Renal cortical epithelial cell (primary cell): ENCODE results near the gene DUSP9. TPM values are rescaled to one million over a fixed set of nuclear protein-coding genes. Genes with fewer than 3 reads are reported as not detected.

ENCODE experiments used
- DNase-seq: peaks from one replicate; pipeline ENCODE4 v3.0.0-alpha.2; 2011; ENCODE audit warnings: low read depth
- total RNA-seq: library from RNA; depleted of rRNA; stranded (reverse); fragments of >200 nt; gene quantifications from 2 replicates; pipeline ENCODE4 v1.2.3, GENCODE V29; 2014

The DUSP9 gene
- total RNA-seq, 1 donor from 2014 or later: 1.1 TPM

- DNase-seq: no peak
Measured at GRCh38 chrX:153647461-153648357, 706 bp downstream of the DUSP9 start.

GRCh38 chrX:153648358-153649177, 1.6 kb downstream of the DUSP9 start:
- no peak for DNase-seq

DNA sequence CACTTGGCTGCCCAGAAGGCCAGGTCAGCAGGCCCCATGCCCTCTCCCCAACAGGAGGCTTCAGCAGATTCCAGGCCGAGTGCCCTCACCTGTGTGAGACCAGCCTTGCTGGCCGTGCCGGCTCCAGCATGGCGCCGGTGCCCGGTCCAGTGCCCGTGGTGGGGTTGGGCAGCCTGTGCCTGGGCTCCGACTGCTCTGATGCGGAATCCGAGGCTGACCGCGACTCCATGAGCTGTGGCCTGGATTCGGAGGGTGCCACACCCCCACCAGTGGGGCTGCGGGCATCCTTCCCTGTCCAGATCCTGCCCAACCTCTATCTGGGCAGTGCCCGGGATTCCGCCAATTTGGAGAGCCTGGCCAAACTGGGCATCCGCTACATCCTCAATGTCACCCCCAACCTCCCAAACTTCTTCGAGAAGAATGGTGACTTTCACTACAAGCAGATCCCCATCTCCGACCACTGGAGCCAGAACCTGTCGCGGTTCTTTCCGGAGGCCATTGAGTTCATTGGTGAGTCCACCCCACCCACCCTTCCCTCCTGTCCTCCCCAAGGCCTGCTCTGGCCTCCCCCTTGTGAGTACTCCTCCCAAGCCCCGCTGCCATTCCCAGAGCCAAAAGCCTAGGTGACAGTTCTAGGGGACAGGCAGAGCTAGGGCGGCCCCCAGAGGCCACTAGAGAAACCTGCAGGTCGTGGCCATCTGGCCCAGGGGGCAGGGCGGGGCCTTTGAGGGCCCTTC, 2.3 kb downstream of the DUSP9 start:
- no peak for DNase-seq

GRCh38 chrX:153649915-153650782, 3.1 kb downstream of the DUSP9 start:
- no peak for DNase-seq

DNA sequence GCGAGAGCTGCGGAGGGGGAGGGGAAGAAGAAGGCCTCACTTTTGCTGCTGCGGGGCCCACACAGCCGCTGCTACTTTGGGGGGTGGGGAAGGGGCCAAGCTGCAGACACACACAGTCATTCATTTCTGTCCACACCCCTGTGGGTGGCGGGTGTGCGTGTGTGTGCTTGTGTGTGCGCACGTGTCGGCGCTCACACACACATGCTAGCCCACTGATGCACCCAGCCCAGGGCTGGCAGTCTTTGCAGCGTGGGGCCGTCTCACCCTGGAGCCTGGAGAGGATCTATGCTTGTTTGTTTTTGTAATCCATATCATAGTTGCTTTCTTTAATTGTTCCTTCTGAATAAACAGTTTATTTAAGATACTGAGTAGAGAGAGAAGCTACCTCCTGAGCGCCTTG, 4.0 kb downstream of the DUSP9 start:
- DNase-seq: no peak

GRCh38 chrX:153651540-153652079, 4.6 kb downstream of the DUSP9 start:
- no peak for DNase-seq

DNA sequence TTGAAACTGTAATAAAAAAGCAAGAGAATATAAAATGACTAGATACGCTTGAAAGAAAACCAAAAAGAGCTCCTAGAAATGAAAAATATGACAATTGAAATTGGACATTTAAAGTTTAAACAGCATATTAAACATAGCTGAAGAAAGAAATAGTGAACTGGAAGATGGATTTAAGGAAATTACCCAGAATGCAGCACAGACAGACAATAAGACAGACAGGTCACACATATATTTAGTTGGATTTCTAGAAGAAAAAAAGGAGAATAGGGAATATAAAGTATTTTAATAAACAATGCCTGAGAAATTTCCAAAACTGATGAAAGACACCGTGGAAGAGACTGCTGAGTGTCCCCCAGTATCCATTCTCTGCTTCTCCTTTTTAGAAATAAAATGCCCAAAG, 6.6 kb downstream of the DUSP9 start:
- DNase-seq: no peak

- DNase-seq: no peak
Measured at GRCh38 chrX:153657161-153657560, 10.2 kb downstream of the DUSP9 start.

DNA sequence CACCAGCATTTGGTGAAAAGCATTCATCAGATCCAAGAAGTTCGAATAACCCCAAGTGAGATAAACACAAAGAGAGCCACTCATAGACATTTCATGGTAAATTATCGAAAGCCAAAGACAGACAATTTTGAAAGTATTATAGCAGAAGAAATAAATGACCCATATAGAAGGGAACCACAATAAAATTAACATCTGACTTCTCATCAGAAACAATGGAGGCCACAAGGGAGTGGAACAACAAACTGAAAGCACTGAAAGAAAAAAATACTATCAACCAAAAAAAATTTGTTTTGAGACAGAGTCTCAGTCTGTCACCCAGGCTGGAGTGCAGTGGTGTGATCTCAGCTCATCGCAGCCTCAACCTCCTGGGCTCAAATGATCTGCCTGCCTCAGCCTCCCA, 12.3 kb downstream of the DUSP9 start:
- no peak for DNase-seq

- no peak for DNase-seq
Measured at GRCh38 chrX:153662266-153662665, 15.3 kb downstream of the DUSP9 start.

DNA sequence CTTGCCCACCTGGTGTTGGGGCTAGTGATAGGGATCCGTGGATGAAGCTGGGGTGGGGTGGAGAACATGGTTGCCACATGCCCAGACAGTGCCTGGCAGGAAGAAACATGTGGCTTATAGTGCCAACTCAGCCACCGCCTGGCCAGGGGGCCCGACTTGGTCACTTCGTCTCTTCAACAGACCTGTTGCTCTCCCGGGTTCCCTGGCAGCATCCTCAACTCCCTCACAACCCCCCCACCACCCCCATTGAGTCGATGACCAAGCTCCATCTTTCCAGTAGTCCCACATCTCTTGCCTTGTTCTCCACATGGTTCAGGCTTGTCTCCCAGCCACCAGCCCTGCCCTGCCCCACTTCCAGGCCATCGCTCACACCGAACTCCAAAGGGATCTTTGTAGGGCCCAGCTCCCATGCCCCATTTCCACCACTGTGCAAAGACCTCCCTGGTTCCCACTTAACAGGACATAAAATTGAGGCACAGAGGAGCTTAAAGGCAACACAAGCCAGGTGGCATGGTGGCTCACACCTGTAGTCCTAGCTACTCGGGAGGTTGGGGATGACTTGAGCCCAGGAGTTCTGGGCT, 18.8 kb downstream of the DUSP9 start:
- DNase-seq: no peak

GRCh38 chrX:153667281-153667955, 20.4 kb downstream of the DUSP9 start:
- DNase-seq: no peak

DNA sequence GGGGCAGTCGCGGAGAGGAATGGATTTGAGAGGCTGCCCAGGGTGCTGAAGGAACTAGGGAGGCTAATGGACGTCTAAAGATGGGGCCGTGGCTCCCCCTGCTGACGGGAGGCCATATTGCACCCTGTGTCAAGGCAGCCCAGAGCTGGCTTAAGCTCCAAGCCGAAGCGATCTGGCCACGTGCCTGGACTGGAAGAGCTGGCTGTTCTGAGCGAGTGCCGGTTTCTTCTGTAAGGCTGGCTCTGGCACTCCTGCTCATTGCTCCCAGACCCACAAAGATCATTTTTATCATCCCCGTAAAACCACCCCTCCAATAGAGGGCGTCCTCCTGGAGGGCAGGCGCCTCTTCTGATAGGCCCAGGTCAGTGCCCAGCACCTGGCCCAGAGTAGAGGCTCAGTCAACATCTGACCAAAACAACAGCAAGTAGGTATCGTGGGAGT, 21.0 kb downstream of the DUSP9 start:
- DNase-seq: peak; percentile 47

- no peak for DNase-seq
Measured at GRCh38 chrX:153668423-153669173, 21.6 kb downstream of the DUSP9 start.

DNA sequence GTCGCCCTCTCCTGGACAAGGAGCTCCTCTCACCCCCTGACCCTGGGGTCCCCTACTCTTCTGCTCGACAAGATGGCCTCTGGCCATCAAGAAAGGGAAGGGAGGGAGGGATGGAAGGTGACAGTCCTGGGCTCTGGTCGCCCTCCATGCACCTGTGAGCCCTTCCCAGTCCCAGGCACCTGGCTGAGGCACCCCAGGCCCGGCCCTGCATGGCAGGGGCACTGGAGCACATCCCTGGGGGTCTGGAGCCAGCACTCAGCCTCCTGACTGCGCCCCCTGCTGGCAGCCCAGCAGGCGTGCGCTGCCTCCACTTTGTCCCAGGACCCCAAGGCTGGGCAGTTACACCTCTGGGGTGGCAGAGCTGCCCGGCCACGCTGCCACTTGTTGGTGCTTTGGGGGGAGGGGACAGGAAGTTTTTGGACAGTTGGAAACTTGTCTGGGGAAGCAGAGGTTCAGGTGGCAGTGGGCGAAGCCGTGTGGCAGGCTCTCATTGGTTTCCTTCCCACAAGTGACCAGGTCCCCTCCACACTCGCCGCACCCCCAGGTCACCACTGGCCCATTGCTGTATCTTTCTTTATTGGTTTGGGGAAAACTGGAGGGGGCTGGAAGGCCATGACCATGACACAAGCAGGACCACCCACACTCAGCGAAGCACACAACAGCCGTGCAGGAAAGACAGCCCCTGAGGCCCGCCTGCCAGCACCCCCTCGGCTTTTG, 22.3 kb downstream of the DUSP9 start:
- DNase-seq: no peak

- DNase-seq: no peak
Measured at GRCh38 chrX:153669901-153670731, 23.1 kb downstream of the DUSP9 start.

GRCh38 chrX:153670748-153671588, 24.0 kb downstream of the DUSP9 start:
- DNase-seq: no peak
